ENCODE results near the gene IFT172. TPM values are rescaled to one million over a fixed set of nuclear protein-coding genes. Genes with fewer than 3 reads are reported as not detected.

Gene IFT172, protein sequence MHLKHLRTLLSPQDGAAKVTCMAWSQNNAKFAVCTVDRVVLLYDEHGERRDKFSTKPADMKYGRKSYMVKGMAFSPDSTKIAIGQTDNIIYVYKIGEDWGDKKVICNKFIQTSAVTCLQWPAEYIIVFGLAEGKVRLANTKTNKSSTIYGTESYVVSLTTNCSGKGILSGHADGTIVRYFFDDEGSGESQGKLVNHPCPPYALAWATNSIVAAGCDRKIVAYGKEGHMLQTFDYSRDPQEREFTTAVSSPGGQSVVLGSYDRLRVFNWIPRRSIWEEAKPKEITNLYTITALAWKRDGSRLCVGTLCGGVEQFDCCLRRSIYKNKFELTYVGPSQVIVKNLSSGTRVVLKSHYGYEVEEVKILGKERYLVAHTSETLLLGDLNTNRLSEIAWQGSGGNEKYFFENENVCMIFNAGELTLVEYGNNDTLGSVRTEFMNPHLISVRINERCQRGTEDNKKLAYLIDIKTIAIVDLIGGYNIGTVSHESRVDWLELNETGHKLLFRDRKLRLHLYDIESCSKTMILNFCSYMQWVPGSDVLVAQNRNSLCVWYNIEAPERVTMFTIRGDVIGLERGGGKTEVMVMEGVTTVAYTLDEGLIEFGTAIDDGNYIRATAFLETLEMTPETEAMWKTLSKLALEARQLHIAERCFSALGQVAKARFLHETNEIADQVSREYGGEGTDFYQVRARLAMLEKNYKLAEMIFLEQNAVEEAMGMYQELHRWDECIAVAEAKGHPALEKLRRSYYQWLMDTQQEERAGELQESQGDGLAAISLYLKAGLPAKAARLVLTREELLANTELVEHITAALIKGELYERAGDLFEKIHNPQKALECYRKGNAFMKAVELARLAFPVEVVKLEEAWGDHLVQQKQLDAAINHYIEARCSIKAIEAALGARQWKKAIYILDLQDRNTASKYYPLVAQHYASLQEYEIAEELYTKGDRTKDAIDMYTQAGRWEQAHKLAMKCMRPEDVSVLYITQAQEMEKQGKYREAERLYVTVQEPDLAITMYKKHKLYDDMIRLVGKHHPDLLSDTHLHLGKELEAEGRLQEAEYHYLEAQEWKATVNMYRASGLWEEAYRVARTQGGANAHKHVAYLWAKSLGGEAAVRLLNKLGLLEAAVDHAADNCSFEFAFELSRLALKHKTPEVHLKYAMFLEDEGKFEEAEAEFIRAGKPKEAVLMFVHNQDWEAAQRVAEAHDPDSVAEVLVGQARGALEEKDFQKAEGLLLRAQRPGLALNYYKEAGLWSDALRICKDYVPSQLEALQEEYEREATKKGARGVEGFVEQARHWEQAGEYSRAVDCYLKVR (N-terminal part only)
- total RNA-seq, result 10.6 and 21.5 TPM in 2 replicates

DNA sequence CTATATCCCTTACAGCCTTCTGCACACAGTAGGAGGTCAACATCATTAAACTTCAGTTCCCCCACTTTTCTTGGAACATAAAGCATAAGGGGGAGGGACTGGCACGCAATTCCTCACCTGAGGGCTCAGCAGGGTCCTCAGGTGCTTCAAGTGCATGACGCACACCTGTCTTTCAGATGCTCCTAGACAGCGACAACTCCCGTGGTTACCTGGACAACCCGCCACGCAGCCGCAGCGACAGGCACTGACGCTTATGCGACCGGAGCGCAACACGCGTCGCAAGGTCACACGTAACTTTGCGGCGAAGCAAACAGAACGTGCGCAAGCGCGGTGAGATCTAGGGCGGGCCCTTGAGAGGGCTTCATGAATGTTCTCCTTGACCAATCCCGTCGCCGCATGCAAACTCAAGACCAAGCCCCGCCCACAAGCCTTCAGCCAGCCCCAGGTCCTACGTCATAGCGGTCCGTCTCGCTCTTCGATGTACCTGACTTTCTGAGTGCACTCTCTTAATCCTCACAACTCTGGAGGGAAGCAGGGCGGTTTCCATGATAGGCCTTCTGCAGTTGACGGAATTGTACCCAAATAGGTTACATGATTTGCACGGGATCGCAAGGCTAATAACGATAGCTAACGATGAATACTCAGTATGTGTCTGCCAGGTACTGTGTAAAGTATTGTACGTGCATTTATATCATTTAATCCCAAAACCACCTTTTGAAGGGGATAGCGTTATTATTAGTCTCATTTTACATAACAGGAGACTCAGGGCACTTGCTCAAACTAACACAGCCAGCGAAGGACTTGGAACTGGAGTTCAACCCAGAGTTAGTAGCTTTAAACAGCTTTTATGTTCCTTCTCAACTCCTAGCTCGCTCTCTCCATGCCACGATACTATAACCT is at the start of gene IFT172:
Gene IFT172 (minus strand): TSS at position 246 of the 900 bp plus-strand sequence. CDS start 90 bp downstream, at position 156.

DNA sequence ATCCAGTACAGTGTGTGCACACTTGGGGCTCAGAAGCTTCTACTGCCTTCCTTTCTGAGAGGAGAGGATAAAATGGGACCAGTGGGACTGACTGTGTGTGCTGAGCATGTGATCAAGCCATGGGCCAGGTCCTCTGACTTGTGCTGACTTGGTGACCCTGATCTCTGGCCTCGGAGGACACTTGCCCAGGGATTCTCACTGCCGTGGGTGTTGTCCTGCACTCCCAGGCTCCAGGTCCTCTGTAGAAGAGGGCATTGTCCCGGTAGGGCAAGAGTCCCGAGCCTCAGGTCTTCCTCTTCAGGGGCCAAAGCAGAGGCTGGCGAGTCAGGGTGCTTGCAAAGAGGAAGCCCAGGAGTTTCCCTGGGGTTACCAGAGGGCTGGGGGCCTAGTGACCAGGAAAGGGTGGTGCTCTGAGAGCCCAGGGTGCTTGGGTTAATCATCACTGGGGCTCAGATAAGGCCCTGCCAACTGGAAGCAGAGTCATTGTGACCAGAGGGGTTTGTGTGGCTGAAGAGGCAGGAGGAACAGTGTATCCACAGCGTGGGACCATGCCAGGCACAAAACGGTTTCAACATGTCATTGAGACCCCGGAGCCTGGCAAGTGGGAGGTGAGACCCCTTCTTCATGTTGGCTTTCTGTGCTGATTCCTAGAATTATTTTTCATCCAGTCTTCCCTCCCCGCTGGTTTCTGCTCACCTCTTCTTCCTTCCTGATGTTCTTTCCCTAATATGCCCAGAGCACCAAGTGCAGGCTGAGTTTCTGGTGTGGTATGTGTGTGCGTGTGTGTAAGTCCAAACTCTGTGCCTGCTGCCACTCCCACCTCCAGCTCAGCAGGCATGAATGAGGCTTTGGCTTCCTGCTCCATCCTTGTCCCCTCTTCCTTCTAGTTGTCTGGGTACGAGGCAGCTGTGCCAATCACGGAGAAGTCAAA is 7.1 kb upstream of the IFT172 start, which contains the start of gene GCKR:
Gene GCKR (plus strand): TSS at position 483 of the 931 bp plus-strand sequence. CDS start 66 bp downstream, at position 549.

DNA sequence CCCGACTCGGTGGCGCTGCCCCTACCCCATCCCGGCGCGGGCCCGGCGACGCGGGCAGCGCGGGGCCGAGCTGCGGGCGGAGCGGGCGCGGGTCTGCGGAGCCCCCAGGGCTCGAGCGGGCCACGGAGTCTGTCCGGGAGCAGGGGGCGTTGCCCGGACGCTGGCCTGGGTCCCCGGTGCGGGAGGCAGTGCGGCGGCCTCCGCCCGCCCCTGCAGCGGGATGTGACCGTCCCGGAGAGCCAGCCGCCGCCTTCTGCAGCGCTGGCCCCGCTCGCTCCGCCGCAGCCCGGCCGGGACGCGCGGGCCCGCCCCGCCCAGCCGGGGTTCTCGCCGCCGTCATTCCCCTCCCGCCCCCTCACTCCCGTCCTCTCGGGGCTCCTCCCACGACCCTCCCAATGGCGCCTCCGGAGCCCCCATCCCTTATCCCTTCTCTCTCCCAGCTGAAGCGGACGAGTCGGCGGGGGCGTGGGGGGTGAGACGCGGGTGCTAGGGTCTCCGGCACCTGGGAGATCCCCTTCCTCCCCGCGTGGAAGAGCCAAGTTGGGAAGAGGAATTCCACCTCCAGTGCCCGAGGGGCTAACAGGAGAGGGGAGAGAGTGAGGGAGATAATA is 5.5 kb upstream of the IFT172 start, which contains the start of gene FNDC4:
Gene FNDC4 (minus strand): TSS at position 257 of the 611 bp plus-strand sequence. CDS start 521 bp downstream, outside the sequence.

DNA sequence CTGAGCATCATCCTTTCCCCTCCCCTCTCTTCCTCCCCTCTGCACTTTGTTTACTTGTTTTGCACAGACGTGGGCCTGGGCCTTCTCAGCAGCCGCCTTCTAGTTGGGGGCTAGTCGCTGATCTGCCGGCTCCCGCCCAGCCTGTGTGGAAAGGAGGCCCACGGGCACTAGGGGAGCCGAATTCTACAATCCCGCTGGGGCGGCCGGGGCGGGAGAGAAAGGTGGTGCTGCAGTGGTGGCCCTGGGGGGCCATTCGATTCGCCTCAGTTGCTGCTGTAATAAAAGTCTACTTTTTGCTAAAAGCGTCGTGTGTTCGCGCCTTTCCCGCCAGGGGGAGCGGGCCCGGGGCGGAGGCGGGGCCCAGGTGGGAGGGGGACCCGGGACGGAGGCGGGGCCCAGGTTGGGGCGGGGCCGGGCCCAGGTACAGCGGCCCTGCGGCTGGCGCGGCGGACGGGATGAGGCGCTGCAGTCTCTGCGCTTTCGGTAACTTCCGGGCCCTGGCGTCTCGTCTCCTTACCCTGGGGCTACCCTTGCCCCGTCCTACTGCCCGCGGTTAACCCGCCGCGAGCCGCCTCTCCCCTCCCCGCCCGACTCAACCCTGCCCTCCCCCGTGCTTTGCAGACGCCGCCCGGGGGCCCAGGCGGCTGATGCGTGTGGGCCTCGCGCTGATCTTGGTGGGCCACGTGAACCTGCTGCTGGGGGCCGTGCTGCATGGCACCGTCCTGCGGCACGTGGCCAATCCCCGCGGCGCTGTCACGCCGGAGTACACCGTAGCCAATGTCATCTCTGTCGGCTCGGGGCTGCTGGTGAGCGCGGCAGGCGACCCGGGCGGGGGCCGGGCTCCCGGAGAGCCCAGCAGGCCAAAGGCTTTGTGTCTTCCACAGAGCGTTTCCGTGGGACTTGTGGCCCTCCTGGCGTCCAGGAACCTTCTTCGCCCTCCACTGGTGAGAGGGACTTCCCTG is 47.3 kb downstream of the IFT172 start, which contains the start of gene KRTCAP3:
Gene KRTCAP3 (plus strand): TSS at position 424 of the 962 bp plus-strand sequence. CDS start 32 bp downstream, at position 456.

DNA sequence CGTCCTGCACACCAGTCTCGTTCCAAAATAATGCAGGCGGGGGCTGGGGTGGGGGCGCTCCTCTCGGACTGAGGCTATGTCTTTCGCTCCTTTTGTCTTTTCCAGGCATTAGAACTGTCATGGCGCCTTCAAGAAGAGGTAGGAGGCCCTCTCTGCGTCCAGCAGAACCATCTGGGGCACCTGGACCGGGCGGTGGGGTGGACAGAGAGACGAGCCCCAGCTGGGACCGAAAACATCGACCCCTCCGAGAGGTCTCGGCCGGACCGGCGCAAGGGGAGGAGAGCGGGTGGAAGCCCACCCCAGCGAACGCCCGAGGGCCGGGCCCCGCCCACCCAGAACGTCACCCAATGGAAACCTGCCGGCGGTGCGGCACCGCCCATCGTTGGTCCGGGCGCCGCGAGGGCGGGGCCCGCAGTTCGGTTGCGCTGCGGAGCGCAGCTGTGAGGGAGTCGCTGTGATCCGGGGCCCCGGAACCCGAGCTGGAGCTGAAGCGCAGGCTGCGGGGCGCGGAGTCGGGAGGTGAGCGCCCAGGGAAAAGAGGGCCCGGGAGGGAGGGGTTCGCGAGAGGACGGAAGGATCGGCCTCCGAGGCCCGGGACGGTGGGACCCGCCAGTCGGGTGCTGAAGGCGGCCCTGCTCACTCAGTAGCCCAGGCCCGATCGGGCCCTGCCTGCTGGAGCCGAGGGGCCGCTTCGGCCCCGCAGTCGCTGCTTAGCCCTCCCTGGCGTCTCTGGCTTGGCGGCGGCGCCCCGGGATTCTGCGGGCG is 61.1 kb downstream of the IFT172 start, which contains the start of gene NRBP1:
Gene NRBP1 (plus strand): TSS at position 419 of the 765 bp plus-strand sequence. CDS start 4,643 bp downstream, outside the sequence.

DNA sequence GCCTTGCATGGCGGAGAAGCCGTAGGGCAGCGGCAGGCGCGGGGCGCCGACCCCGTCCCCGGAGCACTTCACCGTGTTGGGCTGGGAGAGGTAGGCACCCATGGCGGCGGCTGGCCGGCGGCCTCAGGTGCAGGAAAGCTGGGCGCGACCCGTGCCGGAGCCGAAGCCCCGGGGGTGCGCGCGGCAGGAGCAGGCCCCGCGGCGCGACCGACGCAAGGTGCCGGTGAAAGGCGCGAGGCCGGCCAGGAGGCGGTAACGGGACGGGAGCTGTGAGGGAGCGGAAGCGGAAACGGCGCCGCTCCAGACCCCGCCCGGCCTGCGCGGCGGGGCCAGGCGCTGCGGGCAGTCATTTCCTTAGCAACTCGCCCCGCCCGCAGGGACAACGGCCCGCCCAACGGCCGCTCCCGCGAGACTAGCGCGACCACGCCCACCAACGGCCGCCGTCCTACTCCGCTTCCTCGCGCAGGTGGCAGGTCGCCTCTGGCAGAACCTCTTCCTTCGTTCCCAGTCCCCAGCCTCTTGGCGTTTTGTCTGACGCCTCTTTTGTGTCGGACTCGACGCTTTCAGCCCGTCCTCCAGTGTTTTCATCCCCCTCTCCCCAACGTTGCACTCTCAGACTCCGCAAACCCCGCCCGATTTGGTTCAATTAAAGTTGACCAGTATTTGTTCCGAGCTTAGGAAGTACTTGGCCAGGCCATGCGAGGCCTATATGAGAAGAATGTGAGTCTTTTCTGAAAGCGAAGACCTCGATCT is 80.0 kb downstream of the IFT172 start, which contains the start of gene PPM1G:
Gene PPM1G (minus strand): TSS at position 271 of the 753 bp plus-strand sequence. CDS start 169 bp downstream, at position 102.

Other genes with a start within 250 kb of the IFT172 start
- gene SLC30A3, start 226.7 kb downstream of the IFT172 start, total RNA-seq, result 0.06 and 0.10 TPM in 2 replicates
- gene DNAJC5G, start 214.3 kb downstream of the IFT172 start, total RNA-seq, result not detected in 2 replicates
- not detected in 2 replicates for gene TRIM54, start 207.3 kb downstream of the IFT172 start, total RNA-seq
- 1.1 and 1.2 TPM in 2 replicates for gene UCN, start 181.3 kb downstream of the IFT172 start, total RNA-seq
- 123 and 139 TPM in 2 replicates for gene MPV17, start 166.6 kb downstream of the IFT172 start, total RNA-seq
- 23.2 and 28.6 TPM in 2 replicates for gene GTF3C2, start 133.0 kb downstream of the IFT172 start, total RNA-seq
- gene EIF2B4, start 119.4 kb downstream of the IFT172 start, total RNA-seq, result 28.6 and 35.0 TPM in 2 replicates
- 87.7 and 96.2 TPM in 2 replicates for gene SNX17, start 119.1 kb downstream of the IFT172 start, total RNA-seq
- gene ZNF513, start 109.0 kb downstream of the IFT172 start, total RNA-seq, result 3.0 and 5.4 TPM in 2 replicates
- gene PPM1G, start 80.2 kb downstream of the IFT172 start, total RNA-seq, result 51.3 and 53.0 TPM in 2 replicates
- gene NRBP1, start 61.1 kb downstream of the IFT172 start, total RNA-seq, result 74.3 and 82.3 TPM in 2 replicates
- gene KRTCAP3, start 47.4 kb downstream of the IFT172 start, total RNA-seq, result not detected in 2 replicates
- gene FNDC4, start 5.5 kb upstream of the IFT172 start, total RNA-seq, result 30.8 and 42.8 TPM in 2 replicates
- 0.34 and 0.44 TPM in 2 replicates for gene GCKR, start 7.1 kb upstream of the IFT172 start, total RNA-seq
- gene ZNF512, start 93.3 kb upstream of the IFT172 start, total RNA-seq, result 9.9 and 29.8 TPM in 2 replicates
- gene CCDC121, start 139.3 kb upstream of the IFT172 start, total RNA-seq, result 1.7 and 2.5 TPM in 2 replicates
- gene GPN1, start 139.3 kb upstream of the IFT172 start, total RNA-seq, result 14.7 and 17.6 TPM in 2 replicates
- gene SUPT7L, start 173.9 kb upstream of the IFT172 start, total RNA-seq, result 10.0 and 12.2 TPM in 2 replicates
- 11.2 and 12.2 TPM in 2 replicates for gene SLC4A1AP, start 174.1 kb upstream of the IFT172 start, total RNA-seq